Stomach smooth muscle (tissue), 2 donors: ENCODE measurements around the gene SNX8.
"Not testable (repeated sequence)": the region's sequence is repeated elsewhere in the genome, so short reads cannot be mapped to it uniquely, and the experiment has no call there.

Experiments
- H3K27ac ChIP-seq: one replicate; pipeline ENCODE4 v1.7.0; 2013; ENCODE audit warnings: mild to moderate bottlenecking, low read length, inconsistent platforms
- H3K27me3 ChIP-seq, 2 donors: one replicate each; pipeline ENCODE4 v1.7.0; 2013; ENCODE audit warnings: low read length in 2 of 2; ENCODE audit not compliant: insufficient read depth in 2 of 2, control insufficient read depth in 1 of 2
- H3K36me3 ChIP-seq, 2 donors: one replicate each; pipeline ENCODE4 v1.7.0; 2013; ENCODE audit warnings: low read length in 2 of 2; ENCODE audit not compliant: control insufficient read depth in 2 of 2, insufficient read depth in 2 of 2
- H3K4me1 ChIP-seq: one replicate; pipeline ENCODE4 v1.7.0; 2013; ENCODE audit warnings: low read length; ENCODE audit not compliant: control insufficient read depth, insufficient read depth
- H3K4me3 ChIP-seq, 2 donors: one replicate each; pipeline ENCODE4 v1.7.0; 2013; ENCODE audit warnings: low read length in 2 of 2
- H3K9ac ChIP-seq, 2 donors: one replicate each; pipeline ENCODE4 v1.7.0; 2013; ENCODE audit warnings: low read length in 2 of 2, mild to moderate bottlenecking in 1 of 2
- H3K9me3 ChIP-seq, 2 donors: one replicate each; pipeline ENCODE4 v1.7.0; 2013; ENCODE audit warnings: low read length in 2 of 2; ENCODE audit not compliant: control insufficient read depth in 2 of 2
- donor health status: healthy.
- donor health status: Pancreatic carcinoma.

The SNX8 gene

GRCh38 chr7:2276107-2276506 is 38.1 kb downstream of the SNX8 start:
- H3K4me1 ChIP-seq: no peaks in the 10 kb centered on the region
- H3K4me3 ChIP-seq: no peak overlapping the region
- H3K9me3 ChIP-seq: no peaks in the 10 kb centered on the region
- H3K27ac ChIP-seq: no peak overlapping the region
- peaks cover 0 to 20% of the 10 kb centered on the region in 2 donors for H3K36me3 ChIP-seq
- H3K9ac ChIP-seq: no peak overlapping the region
- no peaks in the 10 kb centered on the region for H3K27me3 ChIP-seq

DNA sequence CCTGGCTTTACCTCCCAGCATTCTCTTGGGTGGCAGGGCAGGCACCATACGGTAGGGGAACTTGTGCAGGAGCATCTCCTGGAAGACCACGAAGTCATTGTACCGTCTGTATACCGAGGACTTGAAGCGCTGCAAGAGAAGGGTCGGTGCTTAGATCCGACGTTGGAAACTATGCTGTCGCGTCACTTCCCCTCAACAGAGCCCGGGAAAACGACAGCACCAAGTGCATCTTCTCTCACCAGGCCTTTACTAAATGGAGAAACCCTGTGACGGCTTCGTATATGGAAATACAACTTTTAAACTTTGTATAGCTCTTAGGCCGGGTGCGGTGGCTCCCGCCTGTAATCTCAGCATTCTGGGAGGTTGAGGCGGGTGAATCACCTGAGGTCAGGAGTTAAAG is 39.1 kb downstream of the SNX8 start:
- Histone ChIP-seq H3K9me3 (no peaks in the 10 kb centered on the region), H3K9ac (no peak overlapping the region), H3K4me1 (no peaks in the 10 kb centered on the region), H3K36me3 (peaks cover 0 to 22% of the 10 kb centered on the region in 2 donors), H3K4me3 (no peak overlapping the region), H3K27me3 (no peaks in the 10 kb centered on the region), H3K27ac (no peak overlapping the region)

- Histone ChIP-seq H3K27ac (no peak overlapping the region), H3K9me3 (no peaks in the 10 kb centered on the region), H3K27me3 (no peaks in the 10 kb centered on the region), H3K4me1 (no peaks in the 10 kb centered on the region), H3K4me3 (no peak overlapping the region), H3K9ac (no peak overlapping the region), H3K36me3 (peaks cover 0 to 22% of the 10 kb centered on the region in 2 donors)
Measured at GRCh38 chr7:2274666-2275065, 39.6 kb downstream of the SNX8 start.

DNA sequence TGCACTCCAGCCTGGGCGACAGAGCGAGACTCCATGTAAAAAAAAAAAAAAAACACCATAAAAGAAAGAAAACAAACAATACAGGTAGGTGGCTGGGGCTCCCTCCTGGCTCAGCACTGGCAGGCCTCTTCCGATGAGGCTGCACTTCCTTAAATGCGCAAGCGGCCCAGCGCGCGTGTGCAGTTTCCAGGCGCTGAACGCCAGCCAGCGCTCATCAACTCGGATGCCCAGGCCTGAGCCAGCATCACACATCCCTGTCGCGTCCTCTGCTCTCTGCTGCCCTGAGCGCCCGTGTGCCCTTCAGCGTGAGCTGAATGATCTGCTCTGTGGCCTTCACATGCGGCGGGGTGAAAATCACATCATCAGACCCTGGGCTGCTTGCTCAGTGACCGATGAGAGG is 40.4 kb downstream of the SNX8 start:
- peaks cover 0 to 22% of the 10 kb centered on the region in 2 donors for H3K36me3 ChIP-seq
- H3K27me3 ChIP-seq: no peaks in the 10 kb centered on the region
- H3K4me1 ChIP-seq: no peaks in the 10 kb centered on the region
- H3K9me3 ChIP-seq: no peaks in the 10 kb centered on the region
- H3K4me3 ChIP-seq: no peak overlapping the region
- no peak overlapping the region for H3K27ac ChIP-seq
- no peak overlapping the region for H3K9ac ChIP-seq

GRCh38 chr7:2272031-2272430 is 42.2 kb downstream of the SNX8 start:
- no peak overlapping the region for H3K4me3 ChIP-seq
- H3K27me3 ChIP-seq: no peaks in the 10 kb centered on the region
- H3K9ac ChIP-seq: no peak overlapping the region
- H3K36me3 ChIP-seq: peaks cover 0 to 18% of the 10 kb centered on the region in 2 donors
- no peaks in the 10 kb centered on the region for H3K4me1 ChIP-seq
- H3K9me3 ChIP-seq: no peaks in the 10 kb centered on the region
- no peak overlapping the region for H3K27ac ChIP-seq

GRCh38 chr7:2271273-2272026 is 42.8 kb downstream of the SNX8 start:
- Histone ChIP-seq H3K4me3 (no peak overlapping the region), H3K27ac (no peak overlapping the region), H3K36me3 (peaks cover 0 to 17% of the 10 kb centered on the region in 2 donors), H3K9ac (no peak overlapping the region), H3K4me1 (no peaks in the 10 kb centered on the region), H3K27me3 (no peaks in the 10 kb centered on the region), H3K9me3 (no peaks in the 10 kb centered on the region)

DNA sequence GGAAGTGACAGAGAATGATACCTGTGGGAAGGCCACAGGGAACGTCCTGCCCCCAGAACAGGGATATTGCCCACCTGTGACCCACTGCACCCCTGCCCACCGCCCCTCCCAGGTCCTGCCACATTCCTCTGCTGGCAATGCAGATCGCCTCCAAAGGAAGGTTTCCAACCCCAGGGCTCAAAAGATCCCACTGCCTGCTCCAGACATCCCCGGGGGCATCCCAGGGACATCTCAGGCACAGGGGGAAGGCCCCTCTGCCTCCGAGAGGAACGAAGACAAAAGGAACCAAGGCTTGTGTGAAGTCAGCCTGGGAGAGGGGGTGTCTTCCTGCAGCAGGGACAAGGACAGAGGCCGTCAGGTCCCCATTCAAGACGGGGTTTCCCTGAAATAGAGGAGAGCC is 43.7 kb downstream of the SNX8 start:
- no peaks in the 10 kb centered on the region for H3K4me1 ChIP-seq
- no peak overlapping the region for H3K4me3 ChIP-seq
- no peaks in the 10 kb centered on the region for H3K27me3 ChIP-seq
- H3K9ac ChIP-seq: no peak overlapping the region
- H3K9me3 ChIP-seq: no peaks in the 10 kb centered on the region
- no peak overlapping the region for H3K27ac ChIP-seq
- H3K36me3 ChIP-seq: peaks cover 0 to 17% of the 10 kb centered on the region in 2 donors

DNA sequence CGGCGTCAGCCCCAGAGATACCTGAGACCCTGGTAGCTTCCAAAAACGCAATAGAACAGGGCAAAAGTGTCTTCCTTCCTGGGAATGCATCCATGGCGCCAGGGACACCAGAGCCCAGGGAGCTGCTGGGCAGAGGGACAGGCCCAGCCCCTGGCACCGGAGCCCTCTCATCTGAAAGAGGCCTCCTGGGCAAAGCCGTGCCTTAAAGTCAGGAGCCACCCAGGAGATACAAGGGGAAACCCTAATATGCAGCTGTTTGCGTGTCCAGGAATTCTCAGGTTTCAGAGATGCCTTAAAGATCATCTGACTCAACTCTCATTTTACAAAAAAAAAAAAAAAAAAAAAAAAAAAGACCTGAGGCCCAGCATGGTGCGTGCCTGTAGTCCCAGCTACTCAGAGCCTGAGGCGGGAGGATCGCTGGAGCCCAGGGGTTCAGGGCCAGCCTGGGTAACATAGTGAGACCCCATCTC is 44.2 kb downstream of the SNX8 start:
- H3K36me3 ChIP-seq: peaks cover 0 to 17% of the 10 kb centered on the region in 2 donors
- H3K27me3 ChIP-seq: no peaks in the 10 kb centered on the region
- H3K9ac ChIP-seq: no peak overlapping the region
- H3K4me3 ChIP-seq: no peak overlapping the region
- no peak overlapping the region for H3K27ac ChIP-seq
- no peaks in the 10 kb centered on the region for H3K9me3 ChIP-seq
- no peaks in the 10 kb centered on the region for H3K4me1 ChIP-seq

GRCh38 chr7:2269089-2269990 is 44.9 kb downstream of the SNX8 start:
- H3K36me3 ChIP-seq: peaks cover 0 to 14% of the 10 kb centered on the region in 2 donors
- H3K9me3 ChIP-seq, H3K27me3 ChIP-seq, H3K9ac ChIP-seq, H3K4me3 ChIP-seq, H3K27ac ChIP-seq, H3K4me1 ChIP-seq: not testable (repeated sequence)

DNA sequence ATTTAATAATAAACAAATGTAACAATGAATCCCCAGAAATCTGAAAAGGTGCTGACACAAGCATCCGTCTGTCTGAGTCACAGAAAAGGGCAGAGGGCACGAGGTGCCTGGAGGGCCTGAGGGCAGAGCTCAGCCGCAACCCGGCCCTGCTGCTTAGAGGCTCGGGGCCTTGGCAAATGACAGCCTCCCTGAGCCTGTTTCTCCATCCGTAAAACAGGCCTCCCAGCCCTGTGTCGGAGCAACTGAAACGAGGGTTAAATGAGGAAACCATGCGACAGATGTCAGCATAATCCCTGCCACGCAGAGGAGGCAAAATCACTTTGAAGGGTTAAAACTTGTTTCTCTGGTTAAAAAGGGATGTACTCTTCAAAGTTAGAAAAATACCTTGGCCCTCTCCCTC is 47.3 kb downstream of the SNX8 start:
- H3K36me3 ChIP-seq: peaks cover 3 to 13% of the 10 kb centered on the region in 2 donors
- no peak overlapping the region for H3K4me3 ChIP-seq
- no peak overlapping the region for H3K27ac ChIP-seq
- no peaks in the 10 kb centered on the region for H3K9me3 ChIP-seq
- H3K4me1 ChIP-seq: no peaks in the 10 kb centered on the region
- no peaks in the 10 kb centered on the region for H3K27me3 ChIP-seq
- no peak overlapping the region for H3K9ac ChIP-seq
